ENCODE data around the gene CFAP99.

The CFAP99 gene

DNA sequence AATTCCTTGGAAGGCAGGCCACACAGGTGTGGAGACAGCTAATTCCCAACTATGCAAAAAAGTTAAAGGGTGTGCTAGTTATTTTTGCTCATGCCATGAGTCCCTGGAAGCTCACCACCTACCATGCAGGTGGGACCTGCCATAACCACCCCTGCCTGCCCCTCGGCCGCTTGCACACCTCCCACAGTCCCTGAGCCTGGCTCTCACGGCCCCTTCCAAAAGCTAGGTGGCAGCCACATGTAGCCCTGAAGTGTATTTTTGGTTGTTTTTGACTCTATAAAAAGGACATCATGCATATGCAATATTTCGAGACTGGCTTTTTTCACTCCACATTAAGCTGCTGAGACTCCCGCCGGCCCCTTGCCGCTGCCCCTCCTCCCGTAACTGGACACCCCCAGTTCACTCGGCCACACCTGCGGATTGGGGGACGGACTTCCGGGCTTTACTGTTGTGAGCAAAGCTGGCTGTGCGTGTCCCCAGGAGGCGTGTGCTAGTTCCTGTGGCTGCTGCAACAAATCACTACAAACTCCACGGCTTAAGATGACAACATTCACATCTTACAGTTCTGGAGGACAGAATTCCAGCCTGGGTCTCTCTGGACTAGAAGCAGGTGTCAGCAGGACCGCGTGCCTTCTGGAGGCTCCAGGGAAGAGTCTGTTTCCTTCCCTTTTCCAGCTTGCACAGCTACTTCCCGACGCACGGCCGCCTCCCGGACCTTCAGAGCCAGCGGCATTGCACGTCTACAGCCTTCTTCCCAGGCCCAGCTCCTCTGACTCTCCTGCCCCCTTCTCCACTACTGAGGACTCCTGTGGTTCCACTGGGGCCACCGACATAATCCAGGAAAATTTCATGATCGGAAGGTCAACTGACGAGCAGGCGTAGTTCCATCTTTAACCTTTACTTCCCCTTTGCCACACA, 25.1 kb upstream of the CFAP99 start:
- DNase-seq, result peak in 1 of 2 experiments; percentile 14

DNA sequence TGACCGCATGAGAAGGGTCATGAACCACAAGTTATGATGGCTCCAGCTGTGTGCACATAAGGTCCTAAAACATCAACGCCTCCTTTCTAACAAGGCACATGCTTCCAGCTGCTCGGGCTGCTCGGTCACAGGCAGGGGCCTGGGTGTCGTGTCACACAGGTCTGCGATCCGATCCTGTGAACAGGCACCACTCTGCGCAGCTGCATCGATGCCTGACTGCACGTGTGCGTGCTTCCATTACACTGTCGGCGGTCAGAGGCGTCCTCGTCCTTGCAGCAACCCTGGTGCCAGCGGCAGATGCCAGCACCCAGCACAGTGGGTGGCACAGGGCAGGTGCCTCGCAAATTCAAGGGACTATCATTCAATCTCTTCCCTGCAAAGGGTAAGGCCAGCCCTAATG, 24.2 kb upstream of the CFAP99 start:
- no peak for DNase-seq

DNA sequence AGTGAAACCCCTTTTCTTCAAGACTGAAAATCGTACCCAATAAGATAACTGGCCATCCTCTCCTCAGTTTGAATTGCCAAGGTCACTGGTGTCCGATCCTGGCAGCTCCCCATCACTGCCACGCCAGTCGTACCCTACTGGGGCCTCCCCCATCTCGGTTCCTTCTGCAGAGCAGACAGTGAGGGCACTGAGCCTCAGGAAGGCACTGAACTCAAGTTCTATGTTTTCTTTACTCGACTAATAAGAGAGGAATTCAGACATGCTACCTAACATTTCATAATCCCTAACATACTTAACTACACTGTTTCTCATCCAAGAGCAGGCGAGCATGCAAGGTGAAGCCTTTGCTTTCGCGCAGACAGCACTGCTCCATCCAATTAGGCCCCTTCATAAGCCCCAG, 23.7 kb upstream of the CFAP99 start:
- DNase-seq, result no peak

DNA sequence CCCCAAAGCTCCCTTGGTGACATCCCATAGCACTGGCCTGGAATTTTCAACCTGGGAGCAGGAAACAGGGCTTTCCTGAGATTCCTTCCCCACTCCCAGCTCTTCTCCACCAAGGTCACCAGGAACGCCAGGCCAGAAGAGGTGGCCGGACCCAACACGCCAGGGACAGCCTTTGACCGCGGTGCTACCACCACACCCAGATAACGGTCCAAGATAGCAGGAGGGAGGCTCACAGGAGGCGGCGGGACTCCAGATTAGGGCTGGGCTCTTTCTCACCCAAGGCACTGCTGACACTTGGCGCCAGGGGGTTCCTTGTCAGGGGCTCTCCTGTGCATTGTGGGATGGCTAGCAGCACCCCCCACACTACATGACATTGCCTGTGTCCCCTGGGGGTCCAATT, 23.2 kb upstream of the CFAP99 start:
- DNase-seq, result no peak

DNA sequence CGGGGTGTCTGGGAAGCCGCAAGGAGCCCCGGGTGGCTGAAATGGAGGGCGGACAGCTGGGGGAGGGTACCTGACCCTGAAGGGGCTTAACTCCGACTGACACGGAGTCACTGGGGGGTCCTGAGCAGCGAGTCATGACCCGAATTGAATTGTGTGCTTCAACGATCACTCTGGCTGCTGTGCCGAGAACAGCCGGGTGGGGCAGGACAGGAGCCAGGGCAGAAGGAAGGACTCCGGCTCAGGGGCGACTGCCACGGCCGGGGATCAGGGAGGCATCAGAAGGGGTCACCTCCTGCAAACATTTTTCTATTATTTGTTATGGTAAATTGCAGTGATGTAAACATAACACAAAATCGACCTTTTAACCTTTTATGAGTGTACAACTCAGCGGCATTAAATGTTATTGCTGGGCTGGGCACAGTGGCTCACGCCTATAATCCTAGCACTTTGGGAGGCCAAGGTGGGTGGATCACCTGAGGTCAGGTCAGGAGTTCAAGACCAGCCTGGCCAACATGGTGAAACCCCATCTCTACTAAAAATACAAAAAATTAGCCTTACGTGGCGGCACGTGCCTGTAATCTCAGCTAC, 21.9 kb upstream of the CFAP99 start:
- DNase-seq, result no peak

DNA sequence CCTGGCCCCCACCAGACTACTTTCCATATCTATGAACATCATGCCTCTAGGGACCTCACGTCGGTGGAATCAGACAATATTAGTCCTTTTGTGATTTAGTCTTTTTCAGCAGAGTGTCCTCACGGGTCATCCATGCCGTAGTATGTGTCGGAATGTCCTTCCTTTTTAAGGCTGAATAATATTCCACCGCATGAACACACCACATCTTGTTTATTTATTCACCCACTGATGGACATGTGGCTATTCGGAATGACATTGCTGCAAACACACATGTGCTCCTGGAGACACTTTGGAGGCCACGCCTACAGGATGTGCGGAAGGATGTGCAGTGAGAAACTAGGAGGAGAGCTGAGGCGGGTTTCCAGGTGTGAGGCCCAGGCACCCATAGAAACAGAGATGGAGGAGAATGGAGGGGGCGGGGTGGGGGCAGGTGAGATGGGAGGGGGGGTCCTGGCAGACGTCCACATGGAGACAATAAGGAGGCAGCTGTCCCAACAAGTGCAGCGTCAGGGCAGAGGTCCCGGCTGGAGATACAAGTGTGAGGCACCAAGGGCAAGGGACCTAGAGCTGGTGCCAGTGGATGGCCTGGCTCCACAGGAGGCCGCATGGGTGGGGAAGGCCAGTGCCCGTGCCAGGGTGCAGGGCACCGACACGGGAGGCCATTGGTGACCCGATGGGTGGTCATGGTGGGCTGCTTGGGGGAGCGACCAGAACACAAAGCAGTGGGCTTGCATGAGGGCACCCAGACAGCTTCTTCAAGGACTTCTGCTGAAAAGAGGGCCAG, 21.0 kb upstream of the CFAP99 start:
- no peak for DNase-seq

DNA sequence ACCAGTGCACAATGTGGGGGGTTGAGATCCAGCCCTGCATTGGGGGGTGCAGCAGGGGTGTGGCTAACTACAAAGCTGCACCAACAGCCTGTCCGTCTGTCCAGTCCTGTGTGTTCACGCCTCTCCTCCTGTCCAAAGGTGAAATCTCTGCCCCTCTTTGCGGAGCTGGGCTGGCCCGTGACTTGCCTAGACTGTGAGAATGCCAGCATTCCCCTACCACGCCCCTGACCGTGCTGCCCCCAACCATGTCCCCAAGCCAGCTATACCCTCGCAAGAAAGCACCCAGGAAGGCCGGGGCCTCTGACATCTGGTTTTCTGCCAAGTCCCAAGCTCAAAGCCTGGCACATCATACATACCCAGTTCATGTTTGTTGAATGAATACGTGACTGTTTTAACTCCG, 19.5 kb upstream of the CFAP99 start:
- no peak for DNase-seq

DNA sequence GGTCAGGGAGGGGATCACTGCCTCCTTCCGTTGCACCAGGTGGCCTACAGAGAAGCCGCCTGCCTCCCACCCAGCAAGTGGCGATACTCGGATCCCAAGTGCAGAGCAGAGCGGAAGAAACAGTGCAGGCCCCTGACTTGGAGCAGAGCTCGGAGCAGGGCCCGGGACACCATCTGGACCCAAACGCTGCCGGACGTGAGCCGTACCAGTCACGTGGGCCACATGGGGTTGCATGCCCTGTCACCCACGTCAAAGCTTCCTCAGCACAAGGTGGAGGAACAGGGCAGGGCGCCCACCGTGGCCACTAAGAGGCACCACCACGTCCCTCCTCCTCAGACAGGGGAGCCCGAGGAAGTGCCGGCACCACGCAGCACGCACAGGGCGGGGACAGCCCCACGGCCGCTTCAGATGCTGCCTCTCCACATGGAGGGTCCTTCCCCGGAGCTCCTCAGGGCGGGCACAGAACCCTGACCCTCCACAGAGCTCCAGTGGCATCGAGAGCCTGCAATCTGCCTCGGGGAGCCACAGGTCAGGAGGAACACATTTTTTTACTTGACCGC, 19.0 kb upstream of the CFAP99 start:
- no peak for DNase-seq

DNA sequence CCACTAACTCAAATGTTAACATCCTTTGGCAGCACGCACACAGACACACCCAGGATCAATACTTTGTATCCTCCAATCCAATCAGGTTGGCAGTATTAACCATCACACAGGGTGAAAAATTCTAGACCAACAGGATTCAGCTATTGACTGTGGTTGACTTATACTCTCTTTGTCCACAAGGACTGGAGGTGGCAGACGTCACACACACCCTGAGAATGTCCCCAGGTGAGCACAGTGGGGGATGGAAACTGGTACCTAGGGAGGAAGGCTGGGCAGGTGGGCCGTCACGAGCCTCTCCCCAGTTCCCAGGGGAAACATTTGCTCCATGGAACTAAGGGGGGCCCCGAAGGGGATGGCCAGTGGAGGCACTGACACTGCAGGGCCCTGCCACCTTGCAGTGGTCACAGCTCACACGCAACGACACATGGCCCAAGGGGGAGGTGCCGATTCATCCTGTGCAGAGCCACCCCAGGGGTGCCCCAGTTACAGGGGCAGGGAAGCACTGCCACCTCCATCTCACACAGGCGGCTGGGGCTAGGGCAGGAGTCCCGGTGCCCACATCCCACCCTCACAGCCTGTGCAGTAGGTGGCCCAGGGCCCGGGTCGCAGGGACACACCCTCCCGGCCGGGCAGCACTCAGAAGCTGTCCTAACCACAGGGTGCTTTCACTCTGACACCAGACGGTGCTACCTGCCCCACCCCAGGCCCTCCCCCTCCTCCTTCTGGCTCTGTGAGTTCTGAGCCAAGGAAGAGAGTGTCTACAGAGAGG, 17.7 kb upstream of the CFAP99 start:
- no peak for DNase-seq

DNA sequence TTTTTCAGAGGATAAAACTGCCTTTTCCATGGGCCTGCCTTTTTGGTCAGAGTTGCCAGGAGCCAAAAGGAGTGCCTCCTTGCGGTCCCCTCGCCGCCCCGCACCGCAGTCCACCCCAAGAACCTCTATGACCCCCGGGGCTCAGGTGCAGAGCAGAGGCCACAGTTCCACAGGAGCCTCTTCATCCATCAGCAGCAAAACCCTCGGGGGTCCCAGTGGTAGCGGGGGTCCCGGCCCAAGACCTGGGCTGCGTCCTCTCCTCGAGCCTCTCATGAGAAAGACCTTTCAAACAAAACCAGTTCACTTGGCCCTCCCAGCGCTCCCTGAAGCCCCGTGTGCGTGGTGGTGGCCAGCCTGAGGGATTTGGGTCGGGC, 17.2 kb upstream of the CFAP99 start:
- DNase-seq, result no peak

DNA sequence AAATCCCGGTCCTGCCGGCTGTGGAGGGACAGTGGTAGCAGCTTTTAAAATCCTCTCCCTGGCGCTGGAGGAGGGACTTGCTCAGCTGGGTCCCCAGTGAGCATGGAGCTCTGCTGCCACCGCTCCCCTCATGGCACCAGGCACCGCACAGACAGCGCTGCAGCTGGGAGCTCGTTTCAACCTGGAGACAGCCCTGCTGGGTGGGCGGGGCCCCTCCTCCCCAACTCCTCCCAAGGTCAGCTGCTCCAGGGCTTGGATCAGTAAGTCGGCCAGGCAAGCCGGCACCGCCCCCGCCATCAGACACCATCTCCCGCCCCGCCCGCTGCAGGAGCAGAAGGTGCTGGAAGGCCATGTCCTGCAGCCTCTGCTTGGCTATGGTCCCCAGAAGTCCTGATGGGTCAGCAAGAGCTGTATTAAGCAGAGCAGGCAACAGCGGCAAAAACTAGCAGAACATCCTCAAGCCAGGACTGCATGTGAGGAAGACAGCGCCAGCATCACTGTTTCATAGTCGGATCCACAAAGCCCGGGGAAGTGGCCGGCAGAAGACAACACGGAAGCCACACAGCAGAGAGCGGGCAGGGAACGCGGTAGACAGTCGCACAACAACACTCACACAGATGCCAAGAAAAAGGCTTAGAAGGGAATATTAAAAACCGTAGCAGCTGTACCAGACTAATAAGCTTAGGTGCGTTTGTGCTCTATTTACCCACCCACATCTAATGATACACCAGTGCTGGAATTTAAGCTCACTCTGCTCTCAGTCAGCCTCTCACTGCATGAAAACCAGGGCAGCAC, 16.5 kb upstream of the CFAP99 start:
- peak; percentile 37 to 73 for DNase-seq

DNA sequence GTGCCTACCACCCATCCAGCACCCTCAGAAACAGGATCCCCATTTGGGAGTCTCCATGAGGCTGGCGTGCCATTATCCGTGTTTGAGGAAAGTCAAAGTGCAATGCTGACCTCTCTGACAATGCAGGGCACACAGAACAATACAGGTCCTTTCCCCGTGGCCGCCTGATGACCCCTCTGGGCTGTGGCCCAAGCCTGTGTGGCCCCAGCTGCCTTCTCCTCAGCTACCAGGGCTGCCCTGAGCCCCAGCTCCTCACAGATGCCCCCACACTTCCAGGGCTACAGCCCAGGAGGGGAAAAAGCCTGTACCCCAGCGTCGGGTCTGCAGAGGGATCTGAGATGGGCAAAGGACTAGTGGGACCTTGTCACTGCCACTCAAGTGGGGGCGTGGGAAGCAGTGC, 15.8 kb upstream of the CFAP99 start:
- no peak for DNase-seq

DNA sequence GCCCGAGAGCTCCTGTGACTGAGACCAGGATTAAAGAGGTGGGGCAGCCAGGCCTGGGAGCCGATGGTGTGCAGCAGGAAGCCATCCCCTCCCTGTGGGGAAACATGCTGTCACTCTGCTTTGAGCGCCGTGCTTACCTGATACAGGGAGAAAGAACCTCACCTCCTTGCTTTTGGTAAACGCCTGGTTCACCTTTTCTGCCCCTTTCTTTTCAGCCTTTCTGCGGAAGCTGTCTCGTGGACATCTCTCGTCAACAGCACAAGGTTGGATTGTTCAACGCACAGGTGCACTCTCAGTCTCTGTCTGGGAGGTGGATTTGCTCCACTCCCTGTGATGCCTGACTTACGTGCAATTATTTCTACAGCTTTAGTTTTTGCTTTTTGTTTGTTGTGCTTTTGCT, 12.3 kb upstream of the CFAP99 start:
- DNase-seq, result no peak

DNA sequence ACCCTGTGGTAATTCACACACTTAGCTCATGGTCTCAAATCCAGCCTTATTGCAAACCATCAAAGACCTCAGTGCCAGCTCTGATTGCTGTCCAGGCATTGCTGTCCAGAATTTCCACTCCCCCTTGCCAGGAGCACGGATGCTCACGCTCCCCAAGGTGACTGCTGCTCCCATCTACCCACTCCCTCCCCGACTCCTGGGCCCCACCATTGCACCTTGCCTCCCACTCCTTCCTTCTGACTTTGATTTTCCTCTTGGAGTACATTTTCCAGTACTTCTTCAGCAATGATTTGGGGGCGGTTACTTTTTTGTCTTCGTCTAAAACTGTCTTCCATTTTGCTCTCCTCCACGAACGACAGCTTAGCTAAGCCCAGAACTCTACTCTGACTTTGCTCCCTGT, 11.8 kb upstream of the CFAP99 start:
- no peak for DNase-seq

DNA sequence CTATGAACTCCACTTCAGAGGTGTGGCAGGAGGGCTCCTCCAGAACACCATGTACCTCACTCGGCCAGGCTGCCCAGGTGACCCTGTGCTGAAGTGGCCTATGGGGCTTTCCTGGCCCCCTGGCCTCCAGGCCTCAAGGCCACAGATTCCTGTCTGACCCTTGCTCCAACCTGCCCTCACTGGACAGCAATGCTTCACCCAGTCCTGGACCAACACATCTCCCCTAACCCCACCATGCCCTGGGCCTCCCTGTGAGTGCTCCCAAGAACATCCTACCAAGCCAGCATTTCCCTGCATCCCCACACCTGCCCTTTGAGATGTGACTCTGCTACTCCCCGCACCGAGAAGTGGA, 10.8 kb upstream of the CFAP99 start:
- DNase-seq, result no peak

DNA sequence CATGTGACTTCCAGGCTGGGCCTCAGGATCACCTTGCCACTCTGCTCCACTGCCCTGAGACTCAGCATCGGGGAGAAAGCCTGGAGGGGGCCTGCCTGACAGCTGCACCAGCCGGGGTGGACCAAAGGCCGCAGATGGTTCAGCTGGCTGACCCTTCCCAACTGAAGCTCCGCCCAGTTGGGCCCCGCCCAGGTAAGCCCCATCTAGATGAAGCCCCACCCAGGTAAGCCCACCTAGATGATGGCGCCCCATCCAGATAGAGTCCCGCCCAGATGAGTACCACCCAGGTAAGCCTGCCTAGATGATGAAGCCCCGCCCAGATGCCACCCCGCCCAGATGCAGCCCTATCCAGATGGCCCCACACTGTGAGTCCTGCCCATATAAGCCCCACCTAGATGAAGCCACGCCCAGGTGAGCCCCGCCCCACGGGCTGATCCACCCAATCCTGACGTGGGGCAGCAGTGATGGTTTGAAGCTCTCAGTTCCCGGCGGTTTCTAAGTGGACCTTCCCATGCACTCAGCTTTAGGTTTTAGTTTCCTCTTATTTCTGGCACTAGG, 10.3 kb upstream of the CFAP99 start:
- no peak for DNase-seq

DNA sequence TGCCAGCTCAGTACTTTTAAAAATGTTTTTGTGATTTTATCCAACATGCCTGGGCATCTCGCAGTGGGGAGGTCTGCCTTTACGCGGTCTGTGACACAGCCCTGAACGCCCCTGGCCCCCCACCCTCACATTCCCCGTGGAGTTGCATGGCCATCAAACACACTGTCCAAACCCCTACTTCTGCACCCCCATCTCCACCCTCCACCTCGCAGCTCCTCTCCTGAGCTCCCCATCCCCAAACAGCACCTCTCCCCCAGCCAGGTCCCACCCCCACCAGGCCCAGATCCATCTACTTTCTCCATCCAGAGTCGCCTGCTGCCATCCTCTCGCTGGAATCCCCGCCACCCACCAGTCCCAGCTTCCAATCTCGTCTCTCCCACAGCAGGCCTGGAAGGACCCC, 9.8 kb upstream of the CFAP99 start:
- DNase-seq, result no peak

DNA sequence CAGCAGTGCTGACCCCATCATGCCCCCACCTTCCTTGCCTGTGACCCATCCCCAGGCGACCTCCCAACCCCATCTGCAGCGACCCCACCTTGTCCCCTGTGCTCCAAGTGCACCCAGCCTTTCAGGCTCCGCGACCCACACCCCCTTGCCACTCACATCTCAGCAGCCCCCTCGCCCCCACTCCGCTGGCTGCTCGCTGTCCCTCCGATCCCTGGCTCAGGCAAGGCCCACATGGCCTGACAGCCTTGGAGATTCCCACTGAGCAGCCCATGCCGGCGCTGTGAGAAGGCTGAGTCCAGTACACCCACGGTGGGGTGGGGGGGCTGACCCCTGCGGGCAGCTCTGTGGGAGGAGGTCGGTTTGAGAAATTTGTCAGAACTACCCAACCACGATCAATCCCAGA, 9.4 kb upstream of the CFAP99 start:
- no peak for DNase-seq

DNA sequence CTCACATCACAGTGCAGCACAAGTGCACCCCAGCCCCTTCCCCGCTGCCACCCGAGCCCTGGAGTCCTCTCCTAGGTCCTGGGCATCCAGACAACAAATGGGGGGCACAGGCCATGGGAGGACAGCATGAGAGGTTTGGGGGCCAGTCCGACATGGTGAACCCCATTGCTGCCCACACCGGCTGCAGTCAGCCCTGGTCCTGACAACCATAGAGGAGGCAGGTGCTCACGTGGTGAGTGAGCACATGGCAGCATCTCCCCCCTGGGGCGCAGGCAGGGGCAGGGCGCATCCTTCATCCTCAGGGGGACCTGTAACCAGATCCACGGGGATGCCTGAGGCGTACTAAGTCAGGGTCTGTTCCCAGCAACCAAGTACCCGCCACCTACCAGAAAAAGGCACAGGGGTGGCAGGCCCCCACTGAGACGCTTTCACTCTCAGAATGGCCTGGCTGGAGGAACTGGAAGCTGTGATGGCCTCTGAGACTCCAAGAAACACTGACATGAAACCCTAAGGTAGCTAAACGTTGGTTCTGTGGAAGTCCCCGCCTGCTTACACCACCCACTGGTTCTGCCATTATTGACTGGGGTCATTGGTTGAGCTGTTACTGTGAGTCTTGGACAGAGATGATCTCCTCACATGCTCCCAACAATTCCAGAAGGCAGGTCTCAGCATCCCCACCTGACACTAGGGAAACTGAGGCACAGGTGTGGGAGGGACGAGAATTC, 6.8 kb upstream of the CFAP99 start:
- no peak for DNase-seq

DNA sequence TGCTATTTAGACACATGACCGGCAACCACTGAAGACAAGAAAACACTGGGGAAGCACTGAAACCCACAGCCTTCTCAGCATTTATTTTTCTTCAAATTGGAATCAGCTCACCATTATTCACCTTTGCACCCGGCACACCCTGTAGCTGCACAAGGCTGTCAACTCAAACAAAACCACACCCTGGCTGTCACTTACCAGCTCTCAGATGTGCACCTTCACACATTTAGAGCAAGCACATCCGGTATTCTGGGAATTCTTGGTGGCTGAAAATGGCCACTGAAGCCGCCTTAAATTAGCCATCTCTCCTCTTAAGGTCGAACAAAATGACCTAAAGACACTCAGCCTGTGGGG, 6.2 kb upstream of the CFAP99 start:
- no peak for DNase-seq

All from NCI-H187 (cell line).